GM19099 (cell line): ENCODE results near the gene ALG5.

ENCODE experiments used
- POLR2A ChIP-seq: IDR thresholded peaks from 3 replicates; pipeline ENCODE4 v1.6.1; 2011; ENCODE audit warnings: low read depth; ENCODE audit not compliant: insufficient read length; ENCODE audit errors: extremely low read depth

Gene ALG5

GRCh38 chr13:36950330-36950729 is 48.8 kb downstream of the ALG5 start:
- TF ChIP-seq POLR2A: no peak

- TF ChIP-seq POLR2A: no peak
Observed at GRCh38 chr13:36945078-36945477, 54.1 kb downstream of the ALG5 start.

- TF ChIP-seq POLR2A: no peak
Observed at GRCh38 chr13:36925603-36926002, 73.5 kb downstream of the ALG5 start.

GRCh38 chr13:36924001-36924400 is 75.1 kb downstream of the ALG5 start:
- no peak for TF ChIP-seq POLR2A

GRCh38 chr13:36921631-36922301 is 77.4 kb downstream of the ALG5 start:
- no peak for TF ChIP-seq POLR2A

GRCh38 chr13:36920616-36921185 is 78.4 kb downstream of the ALG5 start:
- TF ChIP-seq POLR2A: no peak

GRCh38 chr13:36919833-36920615 is 79.1 kb downstream of the ALG5 start, which contains the start of gene SMAD9:
SMAD9 (minus strand) TSS chr13:36920238; CDS start chr13:36879689, 40,549 bp downstream.
- TF ChIP-seq POLR2A: no peak

- no peak for TF ChIP-seq POLR2A
Observed at GRCh38 chr13:36919171-36919832, 79.8 kb downstream of the ALG5 start.

- no peak for TF ChIP-seq POLR2A
Observed at GRCh38 chr13:36918246-36919131, 80.7 kb downstream of the ALG5 start.

GRCh38 chr13:36917311-36917710 is 81.8 kb downstream of the ALG5 start:
- no peak for TF ChIP-seq POLR2A

- no peak for TF ChIP-seq POLR2A
Observed at GRCh38 chr13:36915896-36916640, 83.1 kb downstream of the ALG5 start.

- no peak for TF ChIP-seq POLR2A
Observed at GRCh38 chr13:36915106-36915505, 84.0 kb downstream of the ALG5 start.

GRCh38 chr13:36914648-36915047 is 84.5 kb downstream of the ALG5 start:
- TF ChIP-seq POLR2A: no peak

- TF ChIP-seq POLR2A: no peak
Observed at GRCh38 chr13:36913463-36913862, 85.7 kb downstream of the ALG5 start.

GRCh38 chr13:36912973-36913372 is 86.2 kb downstream of the ALG5 start:
- TF ChIP-seq POLR2A: no peak
